GM19193 (cell line): ENCODE measurements around the gene CRYBA2.

Source experiments
- POLR2A ChIP-seq: IDR thresholded peaks from 4 replicates; pipeline ENCODE4 v1.6.1; 2011; ENCODE audit not compliant: insufficient read depth, insufficient read length; ENCODE audit errors: extremely low read depth

Gene CRYBA2

DNA sequence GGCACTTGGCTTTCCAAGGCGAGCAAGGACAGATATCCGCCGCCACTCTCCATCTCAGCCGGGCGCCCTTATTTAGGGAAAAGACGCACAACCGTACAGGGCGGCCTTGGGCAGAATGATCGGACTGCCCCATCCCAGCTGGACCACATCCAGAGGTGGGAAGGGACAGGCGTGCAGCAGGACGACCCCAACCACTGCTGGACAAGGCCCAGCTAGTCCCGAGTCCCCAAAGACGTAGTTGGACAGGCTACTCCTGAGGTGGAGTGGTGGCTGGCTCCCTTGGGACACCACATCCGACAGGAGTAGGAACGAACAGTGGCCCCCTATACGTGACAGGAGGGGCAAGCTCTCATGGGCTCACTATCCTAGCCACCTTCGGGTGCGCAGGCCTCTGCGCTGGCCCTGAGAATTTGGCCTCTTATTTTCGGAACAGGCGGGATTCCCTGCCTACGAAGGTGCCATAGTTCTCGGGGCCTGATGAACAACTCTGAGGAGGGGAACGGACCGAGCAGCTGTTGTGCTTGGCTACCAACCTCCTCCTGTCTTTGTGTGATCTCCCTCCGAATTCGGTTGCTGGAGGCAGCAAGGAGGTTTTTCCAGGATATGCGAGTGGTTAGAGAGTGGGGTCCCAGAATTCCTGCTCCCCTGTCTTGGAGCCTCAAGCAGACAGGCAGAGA lies 10.5 kb downstream of the CRYBA2 start:
- TF ChIP-seq POLR2A = no peak

- TF ChIP-seq POLR2A = no peak
Measured at GRCh38 chr2:218981881-218982585, 11.2 kb downstream of the CRYBA2 start.

- no peak for TF ChIP-seq POLR2A
Measured at GRCh38 chr2:218981390-218981880, 11.8 kb downstream of the CRYBA2 start.

DNA sequence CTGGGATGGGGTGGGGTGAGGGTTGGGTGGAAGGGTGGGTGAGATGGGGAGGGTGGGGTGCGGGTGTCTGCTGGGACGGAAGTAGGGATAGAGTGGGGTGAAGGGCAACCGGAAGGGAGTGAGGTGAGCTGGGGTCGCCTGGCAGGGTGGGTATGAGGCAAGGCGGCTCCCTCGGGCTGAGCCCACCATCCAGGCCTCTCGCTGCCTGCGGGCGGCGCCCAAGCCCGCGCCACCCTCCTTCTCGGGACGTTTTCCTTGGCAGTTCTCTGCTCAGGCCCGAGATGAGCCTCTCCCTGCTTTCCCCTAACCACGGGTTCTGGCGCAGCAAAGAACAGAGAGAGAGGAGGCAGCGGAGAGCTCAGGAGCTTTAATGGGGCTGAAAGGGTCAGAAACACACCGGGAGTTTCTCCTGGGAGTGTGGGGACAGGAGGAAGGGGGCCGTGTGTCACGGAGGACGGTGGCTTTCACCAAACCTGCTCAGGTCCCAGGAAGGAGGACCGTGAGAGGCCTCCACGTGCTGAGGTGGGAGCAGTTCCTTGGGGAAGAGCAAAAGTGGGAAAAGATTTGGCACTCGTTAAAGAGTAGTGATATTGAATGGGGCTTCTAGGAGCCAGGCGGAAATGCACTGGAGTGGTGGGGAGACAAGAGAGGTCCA lies 12.4 kb downstream of the CRYBA2 start:
- no peak for TF ChIP-seq POLR2A

DNA sequence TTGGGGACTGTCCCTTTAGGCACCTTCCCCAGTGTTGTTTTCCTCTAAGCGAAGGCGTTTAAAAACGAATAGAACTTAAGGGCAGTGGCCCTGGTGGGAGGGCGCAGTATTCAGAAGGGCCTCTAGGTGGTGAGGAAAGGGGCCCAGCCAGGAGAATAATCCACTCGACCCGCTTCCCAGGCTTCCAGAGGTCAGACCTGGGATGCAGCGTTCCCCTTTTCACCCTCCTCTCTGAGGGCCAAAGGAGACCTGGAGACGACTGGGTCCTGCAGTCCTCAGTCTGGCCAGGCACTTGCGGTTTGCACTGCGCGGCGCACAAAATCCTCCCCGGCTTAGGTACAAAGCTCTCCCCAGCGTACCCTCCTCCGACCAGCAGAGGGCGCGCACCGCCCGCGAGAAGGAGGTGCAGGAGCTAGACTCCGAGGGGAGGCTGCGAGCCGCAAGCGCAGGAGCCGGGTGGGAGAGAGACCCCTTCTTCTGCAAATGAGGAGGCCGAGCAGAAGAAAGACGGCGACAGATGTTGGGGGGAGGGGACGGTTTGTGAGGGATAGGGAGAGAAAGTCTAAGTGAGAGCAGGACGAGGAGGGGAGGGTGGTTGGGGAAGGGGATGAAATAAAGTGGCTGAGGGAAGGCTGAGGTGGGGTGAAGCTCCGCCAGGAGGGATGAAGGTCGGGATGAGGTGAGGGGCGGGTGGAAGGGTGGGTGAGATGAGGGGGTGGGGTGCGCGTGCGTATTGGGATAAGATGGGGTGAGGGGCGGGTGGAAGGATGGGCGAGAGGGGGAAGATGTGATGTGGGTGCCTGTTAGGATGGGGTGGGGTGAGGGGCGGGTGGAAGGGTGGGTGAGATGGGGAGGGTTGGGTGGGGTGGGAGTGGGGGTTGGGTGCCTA lies 13.1 kb downstream of the CRYBA2 start:
- TF ChIP-seq POLR2A = no peak

GRCh38 chr2:218975060-218975777 lies 18.0 kb downstream of the CRYBA2 start:
- TF ChIP-seq POLR2A = no peak

GRCh38 chr2:218970894-218971293 lies 22.3 kb downstream of the CRYBA2 start:
- TF ChIP-seq POLR2A = no peak

GRCh38 chr2:218964041-218964771 lies 29.0 kb downstream of the CRYBA2 start:
- no peak for TF ChIP-seq POLR2A

DNA sequence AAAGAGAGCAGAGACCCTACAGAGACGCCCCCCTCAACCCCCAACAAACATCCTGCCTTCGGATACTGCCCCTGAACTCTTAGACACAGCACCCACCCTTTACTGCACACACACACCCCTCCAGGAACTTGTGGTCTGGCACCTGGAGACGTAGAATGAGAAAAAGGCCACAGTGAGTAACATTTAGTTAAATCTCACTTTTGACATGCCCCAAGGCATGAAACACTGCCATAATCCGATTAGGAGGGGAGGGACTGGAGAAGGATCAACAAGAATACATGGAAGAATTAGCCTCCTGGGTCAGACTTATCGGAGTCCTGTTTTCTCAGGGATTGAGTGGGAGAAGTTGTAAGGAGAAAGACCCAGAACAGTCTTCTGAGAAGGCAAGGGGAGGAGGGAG lies 29.6 kb downstream of the CRYBA2 start:
- no peak for TF ChIP-seq POLR2A

- no peak for TF ChIP-seq POLR2A
Measured at GRCh38 chr2:218962859-218963492, 30.2 kb downstream of the CRYBA2 start.

DNA sequence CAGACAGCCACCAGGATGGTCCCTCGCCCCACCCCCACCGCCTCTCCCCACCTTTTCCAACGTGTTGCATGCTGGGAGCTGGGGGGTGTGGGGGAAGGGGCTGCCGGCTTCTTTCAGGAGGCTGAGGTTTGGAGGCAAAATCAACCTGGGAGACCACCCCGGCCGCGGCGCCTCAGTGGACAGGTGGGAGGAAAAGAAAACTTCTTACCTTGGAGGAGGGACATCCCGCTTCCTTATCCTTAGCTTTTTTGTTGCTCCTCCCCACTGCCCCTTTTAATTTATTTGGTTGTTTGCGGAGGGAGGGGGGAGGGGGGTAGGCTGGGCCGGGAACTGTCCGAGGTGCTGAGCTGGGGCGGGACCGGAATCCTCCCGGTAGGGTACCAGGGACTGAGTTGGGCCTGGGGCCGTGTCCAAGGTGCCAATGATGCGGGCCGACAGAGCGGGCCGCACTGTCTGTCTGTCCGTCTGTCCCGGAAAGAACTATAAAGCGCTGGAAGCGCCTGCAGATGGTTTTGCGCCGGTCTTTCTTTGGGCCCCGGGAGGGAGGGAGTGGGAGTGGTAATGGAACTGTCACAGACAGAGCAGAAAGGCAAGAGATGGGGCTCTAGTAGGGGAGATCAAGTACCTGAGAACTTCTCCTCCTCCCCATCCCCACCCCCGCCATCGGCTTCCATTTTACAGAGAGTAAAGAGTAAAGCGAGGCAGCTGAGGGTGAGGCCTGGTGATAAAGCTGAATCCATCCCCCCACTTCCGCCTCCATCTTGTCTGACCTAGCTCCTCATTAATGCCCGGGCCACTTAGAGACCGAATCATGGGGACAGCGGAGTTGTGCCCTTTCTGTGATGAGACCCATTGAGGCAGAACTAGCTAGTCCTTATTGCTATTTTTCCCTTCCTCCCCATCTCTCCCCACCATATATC lies 31.3 kb downstream of the CRYBA2 start:
- no peak for TF ChIP-seq POLR2A

DNA sequence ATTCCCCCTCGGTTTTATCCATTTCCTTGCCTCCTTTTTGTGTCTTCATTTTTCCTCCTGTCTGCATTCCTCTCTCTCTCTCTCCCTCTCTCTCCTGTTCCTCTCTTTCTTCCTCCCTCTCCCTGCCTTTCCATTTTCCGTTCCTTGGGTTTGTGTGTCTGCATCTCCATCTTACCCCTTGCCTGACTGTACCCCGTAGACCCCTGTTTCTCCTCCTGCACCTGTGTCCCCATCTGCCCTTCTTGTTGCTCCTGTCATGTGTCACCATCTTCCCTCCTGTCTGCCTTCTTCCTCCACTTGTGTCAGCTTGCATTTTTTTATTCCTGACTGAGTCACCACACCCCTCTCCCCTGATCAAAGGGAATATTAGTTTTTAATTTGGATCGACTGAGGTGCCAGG lies 32.0 kb downstream of the CRYBA2 start:
- TF ChIP-seq POLR2A = no peak
